Neutrophil (primary cell): ENCODE results near the gene IER5L.

Experiments
- H3K27ac ChIP-seq: fragments of 200-600 bp; sonication (generic); 2 replicates; pipeline ENCODE4 v1.5.1; 2016; ENCODE audit warnings: mild to moderate bottlenecking, moderate library complexity
- H3K27me3 ChIP-seq: fragments of 200-600 bp; sonication (generic); 2 replicates; pipeline ENCODE4 v1.6.0; 2016; ENCODE audit warnings: mild to moderate bottlenecking
- H3K36me3 ChIP-seq: fragments of 200-600 bp; sonication (generic); 2 replicates; pipeline ENCODE4 v1.5.1; 2017
- H3K4me1 ChIP-seq, 2 experiments: fragments of 200-600 bp in 1 of 2; sonication (generic) in 1 of 2; 1 replicate in 1 of 2; 2 replicates in 1 of 2; pipeline versions ENCODE4 v1.5.1 to v1.6.1; 2013 to 2016; ENCODE audit warnings: low read depth in 1 of 2, low read length in 1 of 2, mild to moderate bottlenecking in 1 of 2, moderate library complexity in 1 of 2; ENCODE audit not compliant: control insufficient read depth in 1 of 2, insufficient read depth in 1 of 2
- H3K4me3 ChIP-seq, 2 experiments: fragments of 200-600 bp in 1 of 2; sonication (generic) in 1 of 2; 1 replicate in 1 of 2; 2 replicates in 1 of 2; pipeline ENCODE4 v1.5.1; 2013 to 2016; ENCODE audit warnings: low read depth in 1 of 2, low read length in 1 of 2, mild to moderate bottlenecking in 1 of 2, moderate library complexity in 1 of 2
- H3K9me3 ChIP-seq: fragments of 200-600 bp; sonication (generic); 2 replicates; pipeline ENCODE4 v1.5.1; 2016
- CTCF ChIP-seq: fragments of 200-600 bp; sonication (generic); IDR thresholded peaks from 2 replicates; pipeline ENCODE4 v1.5.1; 2016; ENCODE audit warnings: antibody characterized with exemption

IER5L gene

GRCh38 chr9:129126749-129127618 is 51.1 kb downstream of the IER5L start:
- no peak for TF ChIP-seq CTCF
- Histone ChIP-seq H3K27ac (no peak overlapping the region), H3K9me3 (no peaks in the 10 kb centered on the region)

More at GRCh38 chr9:129126749-129127618, 51.1 kb downstream of the IER5L start:
- peaks cover 51% of the 10 kb centered on the region for H3K36me3 ChIP-seq
- no peaks in the 10 kb centered on the region for H3K27me3 ChIP-seq
- peaks cover 12 to 17% of the 10 kb centered on the region in 2 experiments for H3K4me1 ChIP-seq
- no peak overlapping the region for H3K4me3 ChIP-seq
